Smooth muscle cell (in vitro differentiated cells): ENCODE measurements around the gene MBP. TPM values are rescaled to one million over a fixed set of nuclear protein-coding genes. Genes with fewer than 3 reads are reported as not detected.
"Not testable (repeated sequence)": the region's sequence is repeated elsewhere in the genome, so short reads cannot be mapped to it uniquely, and the experiment has no call there.

Experiments used
- DNase-seq: peaks from one replicate; lab custom pipeline; 2025; ENCODE audit not compliant: unreplicated experiment; lab: John Stamatoyannopoulos, UW
- H2AFZ ChIP-seq: fragments of 200-600 bp; sonication (generic); 2 replicates; pipeline ENCODE4 v1.6.0; 2016; ENCODE audit warnings: antibody characterized with exemption, low read depth, mild to moderate bottlenecking
- H3F3A ChIP-seq: fragments of 200-600 bp; sonication (generic); 2 replicates; pipeline ENCODE4 v1.6.0; 2017; ENCODE audit warnings: antibody characterized with exemption, low read depth
- H3K27ac ChIP-seq: fragments of 200-600 bp; sonication (generic); 2 replicates; pipeline ENCODE4 v1.5.1; 2016; ENCODE audit warnings: low read depth, mild to moderate bottlenecking
- H3K27me3 ChIP-seq: fragments of 200-600 bp; sonication (generic); 2 replicates; pipeline ENCODE4 v1.6.1; 2016; ENCODE audit warnings: low read depth, mild to moderate bottlenecking
- H3K36me3 ChIP-seq: fragments of 200-600 bp; sonication (generic); 2 replicates; pipeline ENCODE4 v1.5.1; 2016; ENCODE audit warnings: low read depth
- H3K4me1 ChIP-seq: fragments of 200-600 bp; sonication (generic); 2 replicates; pipeline ENCODE4 v1.5.1; 2016; ENCODE audit warnings: low read depth
- H3K4me2 ChIP-seq: fragments of 200-600 bp; sonication (generic); 2 replicates; pipeline ENCODE4 v1.6.0; 2016; ENCODE audit warnings: mild to moderate bottlenecking
- H3K4me3 ChIP-seq: fragments of 200-600 bp; sonication (generic); 2 replicates; pipeline ENCODE4 v1.5.1; 2016; ENCODE audit warnings: mild to moderate bottlenecking
- H3K79me2 ChIP-seq: fragments of 200-600 bp; sonication (generic); 2 replicates; pipeline ENCODE4 v1.6.0; 2016; ENCODE audit warnings: low read depth, mild to moderate bottlenecking
- H3K9ac ChIP-seq: fragments of 200-600 bp; sonication (generic); 2 replicates; pipeline ENCODE4 v1.6.0; 2016; ENCODE audit warnings: low read depth
- H3K9me3 ChIP-seq: fragments of 200-600 bp; sonication (generic); replicated peaks from 2 replicates; pipeline ENCODE4 v1.5.1; 2016; ENCODE audit warnings: low read depth
- H4K20me1 ChIP-seq: fragments of 200-600 bp; sonication (generic); 2 replicates; pipeline ENCODE4 v1.6.0; 2016; ENCODE audit warnings: low read depth
- whole genome bisulfite sequencing: methylation state at CpG from one replicate; pipeline ENCODE4 v1.1.7; 2016; ENCODE audit warnings: low lambda C conversion rate; 5-methylcytosine and 5-hydroxymethylcytosine counted together
- polyA plus RNA-seq: library from polyadenylated mRNA; unstranded; fragments of >200 nt; fragmentation: Nextera tagmentation; extraction: Ambion mirVana; gene quantifications from 2 replicates; pipeline ENCODE4 v1.2.1, GENCODE V29; 2016
- total RNA-seq: library from RNA; depleted of rRNA; stranded (reverse); fragments of >200 nt; gene quantifications from 2 replicates; pipeline ENCODE4 v1.2.3, GENCODE V29; 2014
- TF ChIP-seq, protein P1 (sequence below): fragments of 200-600 bp; sonication (generic); IDR thresholded peaks from 2 replicates; pipeline ENCODE4 v1.5.1; 2017; ENCODE audit warnings: borderline replicate concordance, mild to moderate bottlenecking, antibody characterized with exemption; ENCODE audit not compliant: insufficient read depth, poor library complexity, severe bottlenecking

MBP gene
- total and polyA plus RNA-seq, 2 experiments from 2014 or later: 1.4 to 5.1 TPM

DNA sequence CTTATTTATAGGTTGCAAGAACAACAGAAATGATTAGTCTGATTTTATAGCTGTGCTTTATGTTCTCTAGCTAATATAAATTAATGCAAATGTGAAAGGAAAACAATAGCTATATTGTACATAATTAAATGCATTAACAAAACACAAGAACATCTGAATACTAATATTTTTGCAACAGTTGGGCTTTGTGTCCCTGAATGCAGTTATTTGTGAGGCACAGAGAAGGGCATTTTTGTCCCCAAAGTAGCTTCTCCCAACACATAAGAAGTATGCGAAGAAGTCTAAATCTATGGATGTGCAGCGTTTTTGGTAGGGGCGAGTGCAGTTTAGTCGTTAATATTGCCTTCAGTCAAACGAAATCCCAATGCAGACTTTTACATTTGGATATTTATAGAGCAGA is 110.0 kb downstream of the MBP start:
- Histone ChIP-seq H4K20me1 (no peaks in the 10 kb centered on the region), H3K4me1 (no peaks in the 10 kb centered on the region), H3K27me3 (no peaks in the 10 kb centered on the region), H3K9ac (no peak overlapping the region), H3K79me2 (no peaks in the 10 kb centered on the region), H3K4me2 (no peak overlapping the region), H3K4me3 (no peak overlapping the region), H2AFZ (no peak overlapping the region), H3F3A (no peaks in the 10 kb centered on the region), H3K9me3 (no peaks in the 10 kb centered on the region), H3K36me3 (no peaks in the 10 kb centered on the region), H3K27ac (no peak overlapping the region)
- 93% methylated on average over 5 of the region's 5 CpGs for WGBS
- TF ChIP-seq, protein P1, sequence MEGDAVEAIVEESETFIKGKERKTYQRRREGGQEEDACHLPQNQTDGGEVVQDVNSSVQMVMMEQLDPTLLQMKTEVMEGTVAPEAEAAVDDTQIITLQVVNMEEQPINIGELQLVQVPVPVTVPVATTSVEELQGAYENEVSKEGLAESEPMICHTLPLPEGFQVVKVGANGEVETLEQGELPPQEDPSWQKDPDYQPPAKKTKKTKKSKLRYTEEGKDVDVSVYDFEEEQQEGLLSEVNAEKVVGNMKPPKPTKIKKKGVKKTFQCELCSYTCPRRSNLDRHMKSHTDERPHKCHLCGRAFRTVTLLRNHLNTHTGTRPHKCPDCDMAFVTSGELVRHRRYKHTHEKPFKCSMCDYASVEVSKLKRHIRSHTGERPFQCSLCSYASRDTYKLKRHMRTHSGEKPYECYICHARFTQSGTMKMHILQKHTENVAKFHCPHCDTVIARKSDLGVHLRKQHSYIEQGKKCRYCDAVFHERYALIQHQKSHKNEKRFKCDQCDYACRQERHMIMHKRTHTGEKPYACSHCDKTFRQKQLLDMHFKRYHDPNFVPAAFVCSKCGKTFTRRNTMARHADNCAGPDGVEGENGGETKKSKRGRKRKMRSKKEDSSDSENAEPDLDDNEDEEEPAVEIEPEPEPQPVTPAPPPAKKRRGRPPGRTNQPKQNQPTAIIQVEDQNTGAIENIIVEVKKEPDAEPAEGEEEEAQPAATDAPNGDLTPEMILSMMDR: no peak
- no peak for DNase-seq

DNA sequence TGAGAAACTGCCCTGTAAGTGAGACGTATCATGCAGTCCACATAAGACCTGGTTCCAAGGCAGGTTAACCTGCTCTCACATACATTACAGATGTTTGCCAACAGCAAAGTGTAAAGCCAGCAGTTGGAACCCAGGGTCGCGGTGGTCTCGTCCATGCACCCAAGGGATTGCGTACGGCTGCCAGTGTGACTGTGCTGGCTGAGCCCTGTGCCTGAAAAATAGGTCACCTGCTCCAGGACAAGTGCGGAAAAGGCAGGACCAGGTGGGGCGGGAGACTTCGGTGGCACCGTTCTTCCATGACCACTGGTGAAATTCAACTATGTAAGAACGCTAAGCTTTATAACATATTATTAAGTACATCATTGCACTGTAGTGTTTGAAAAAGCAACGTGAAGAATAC is 110.5 kb downstream of the MBP start:
- Histone ChIP-seq H3K4me2 (no peak overlapping the region), H3K79me2 (no peaks in the 10 kb centered on the region), H3K36me3 (no peaks in the 10 kb centered on the region), H3K4me1 (no peaks in the 10 kb centered on the region), H2AFZ (no peak overlapping the region), H3K4me3 (no peak overlapping the region), H4K20me1 (no peaks in the 10 kb centered on the region), H3K9me3 (no peaks in the 10 kb centered on the region), H3F3A (no peaks in the 10 kb centered on the region), H3K9ac (no peak overlapping the region), H3K27ac (no peak overlapping the region), H3K27me3 (no peaks in the 10 kb centered on the region)
- no peak for DNase-seq
- TF ChIP-seq, protein P1: no peak
- 95% methylated on average over 12 of the region's 12 CpGs for WGBS

DNA sequence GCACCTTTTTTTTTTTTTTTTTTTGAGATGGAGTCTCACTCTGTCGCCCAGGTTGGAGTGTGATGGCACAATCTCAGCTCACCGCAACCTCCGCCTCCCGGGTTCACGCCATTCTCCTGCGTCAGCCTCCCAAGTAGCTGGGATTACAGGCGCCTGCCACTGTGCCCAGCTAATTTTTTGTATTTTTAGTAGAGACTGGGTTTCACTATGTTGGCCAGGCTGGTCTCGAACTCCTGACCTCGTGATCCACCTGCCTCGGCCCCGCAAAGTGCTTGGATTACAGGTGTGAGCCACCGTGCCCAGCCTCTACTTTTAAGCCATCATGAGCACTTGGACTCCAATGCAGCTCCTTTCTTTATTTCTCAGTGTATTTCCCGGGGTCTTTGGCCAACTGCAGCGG is 111.1 kb downstream of the MBP start:
- not testable (repeated sequence) for DNase-seq, H3K4me2 ChIP-seq, H3K9ac ChIP-seq, H3K4me3 ChIP-seq, H4K20me1 ChIP-seq, H3K4me1 ChIP-seq, H2AFZ ChIP-seq, H3K27me3 ChIP-seq, H3K9me3 ChIP-seq, H3K79me2 ChIP-seq, H3K27ac ChIP-seq, H3K36me3 ChIP-seq, H3F3A ChIP-seq
- 96% methylated on average over 14 of the region's 14 CpGs for WGBS

DNA sequence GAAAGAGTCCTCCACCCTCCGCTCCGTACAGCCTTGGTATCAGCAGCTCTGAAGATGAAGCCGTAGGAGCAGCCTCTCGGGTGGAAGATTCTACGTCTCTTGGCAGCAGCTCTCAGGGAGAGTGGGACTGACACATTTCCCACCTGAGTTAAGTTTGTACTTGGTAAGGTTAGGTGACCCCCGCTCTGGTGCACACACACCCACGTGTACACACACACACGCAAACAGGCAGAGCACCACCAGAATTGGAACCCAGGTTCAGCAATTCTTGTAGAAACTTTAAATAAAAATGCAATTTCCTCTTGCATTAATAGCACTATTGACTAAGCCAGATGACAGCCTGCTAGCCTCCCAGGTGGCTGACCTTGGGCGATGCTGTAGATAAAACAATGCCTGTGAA is 111.5 kb downstream of the MBP start:
- Histone ChIP-seq H3K27me3 (no peaks in the 10 kb centered on the region), H3K4me2 (no peak overlapping the region), H3K9me3 (no peaks in the 10 kb centered on the region), H2AFZ (no peak overlapping the region), H3K9ac (no peak overlapping the region), H3K4me3 (no peak overlapping the region), H3K27ac (no peak overlapping the region), H3F3A (no peaks in the 10 kb centered on the region), H3K79me2 (no peaks in the 10 kb centered on the region), H3K36me3 (no peaks in the 10 kb centered on the region), H3K4me1 (no peaks in the 10 kb centered on the region), H4K20me1 (no peaks in the 10 kb centered on the region)
- TF ChIP-seq, protein P1: no peak
- no peak for DNase-seq
- WGBS: 96% methylated on average over 9 of the region's 9 CpGs
